IMR-90 (cell line): ENCODE data around the gene STAB1. TPM values are rescaled to one million over a fixed set of nuclear protein-coding genes. Genes with fewer than 3 reads are reported as not detected.
A peak's percentile ranks its signal among the peaks of the same experiment; 100 is the strongest.

Experiments used
- ATAC-seq: fragments of 200-7000 bp; cut with Tn5 transposase; 2 replicates; pipeline ENCODE4 v1.9.1; 2020; ENCODE audit warnings: low read depth, mild to moderate bottlenecking, moderate library complexity
- BruUV-seq: library from RNA; stranded (reverse); fragments of 400-500 nt; replicated peaks from 2 replicates; lab custom pipeline; 2021; lab: Mats Ljungman, UMichigan
- CTCF ChIA-PET: fragments of 300-600 bp; formaldehyde crosslinking; extraction: SDS; loops from one replicate; lab custom pipeline; 2021; ENCODE audit warnings: antibody characterized with exemption; lab: Yijun Ruan, JAX
- POLR2A ChIA-PET: fragments of 300-600 bp; sonication (Branson Sonifier 250); formaldehyde crosslinking; loops from one replicate; lab custom pipeline; 2022; ENCODE audit warnings: antibody characterized with exemption; ENCODE audit not compliant: unreplicated experiment; lab: Charles Lee
- DNase-seq: peaks from one replicate; pipeline ENCODE4 v3.0.0; 2013
- H2AFZ ChIP-seq: replicated peaks from 2 replicates; pipeline ENCODE3; 2013; ENCODE audit warnings: low read length, mild to moderate bottlenecking; ENCODE audit not compliant: poor library complexity
- H2AK5ac ChIP-seq: 2 replicates; pipeline ENCODE4 v1.6.1; 2013; ENCODE audit warnings: low read depth, low read length, inconsistent platforms
- H2AK9ac ChIP-seq: replicated peaks from 2 replicates; pipeline ENCODE3; 2013; ENCODE audit warnings: mild to moderate bottlenecking, low read depth, low read length, moderate library complexity; ENCODE audit not compliant: poor library complexity
- H2BK120ac ChIP-seq: 2 replicates; pipeline ENCODE4 v1.6.1; 2013; ENCODE audit warnings: low read depth, low read length, inconsistent platforms
- H2BK15ac ChIP-seq: 3 replicates; pipeline ENCODE4 v1.6.1; 2013; ENCODE audit warnings: low read depth, low read length, inconsistent platforms
- H2BK20ac ChIP-seq: 2 replicates; pipeline ENCODE4 v1.6.1; 2013; ENCODE audit warnings: low read depth, mild to moderate bottlenecking, inconsistent platforms, low read length, moderate library complexity
- H2BK5ac ChIP-seq: 2 replicates; pipeline ENCODE4 v1.6.1; 2013; ENCODE audit warnings: mild to moderate bottlenecking, low read depth, low read length, inconsistent platforms; ENCODE audit not compliant: poor library complexity, severe bottlenecking
- H3K14ac ChIP-seq: replicated peaks from 2 replicates; pipeline ENCODE4 v1.6.1; 2013; ENCODE audit warnings: low read depth, low read length, inconsistent platforms
- H3K18ac ChIP-seq: 2 replicates; pipeline ENCODE4 v1.6.1; 2013; ENCODE audit warnings: low read depth, low read length, control low read depth
- H3K23ac ChIP-seq: 2 replicates; pipeline ENCODE4 v1.6.1; 2013; ENCODE audit warnings: low read depth, low read length, inconsistent platforms
- H3K27ac ChIP-seq: 2 replicates; pipeline ENCODE4 v1.5.1; 2013; ENCODE audit warnings: mild to moderate bottlenecking, control low read depth, low read length; ENCODE audit not compliant: insufficient read depth
- H3K27me3 ChIP-seq: 2 replicates; pipeline ENCODE4 v1.6.1; 2013; ENCODE audit warnings: low read length; ENCODE audit not compliant: control insufficient read depth, insufficient read depth
- H3K36me3 ChIP-seq: 2 replicates; pipeline ENCODE4 v1.6.1; 2013; ENCODE audit warnings: low read length, mixed read lengths; ENCODE audit not compliant: control insufficient read depth, insufficient read depth
- H3K4ac ChIP-seq: 2 replicates; pipeline ENCODE4 v1.6.1; 2013; ENCODE audit warnings: low read depth, low read length, inconsistent platforms
- H3K4me1 ChIP-seq: 2 replicates; pipeline ENCODE4 v1.6.1; 2013; ENCODE audit warnings: low read length, mixed read lengths; ENCODE audit not compliant: control insufficient read depth, insufficient read depth
- H3K4me2 ChIP-seq: 2 replicates; pipeline ENCODE4 v1.6.1; 2013; ENCODE audit warnings: low read depth, mild to moderate bottlenecking, control low read depth, low read length, moderate library complexity
- H3K4me3 ChIP-seq: 2 replicates; pipeline ENCODE4 v1.5.1; 2013; ENCODE audit warnings: low read depth, mild to moderate bottlenecking, control low read depth, low read length, moderate library complexity; ENCODE audit not compliant: insufficient read depth
- H3K56ac ChIP-seq: 2 replicates; pipeline ENCODE4 v1.6.1; 2013; ENCODE audit warnings: low read length, inconsistent platforms; ENCODE audit not compliant: insufficient read depth; ENCODE audit errors: extremely low read depth
- H3K79me1 ChIP-seq, 2 experiments: 2 replicates each; pipeline ENCODE4 v1.6.1; 2013; ENCODE audit warnings: low read length in 2 of 2, inconsistent platforms in 1 of 2, low read depth in 1 of 2
- H3K9ac ChIP-seq: 2 replicates; pipeline ENCODE4 v1.6.1; 2013; ENCODE audit warnings: low read depth, low read length, control low read depth
- H3K9me1 ChIP-seq: 2 replicates; pipeline ENCODE4 v1.6.1; 2013; ENCODE audit warnings: low read length, inconsistent platforms; ENCODE audit not compliant: insufficient read depth
- H3K9me3 ChIP-seq: 2 replicates; pipeline ENCODE4 v1.6.1; 2013; ENCODE audit warnings: low read length; ENCODE audit not compliant: control insufficient read depth, insufficient read depth
- H4K20me1 ChIP-seq: 2 replicates; pipeline ENCODE4 v1.6.1; 2013; ENCODE audit warnings: low read length, inconsistent platforms; ENCODE audit not compliant: insufficient read depth
- H4K5ac ChIP-seq: 2 replicates; pipeline ENCODE4 v1.6.1; 2013; ENCODE audit warnings: mild to moderate bottlenecking, low read depth, low read length, control low read depth
- H4K8ac ChIP-seq, 2 experiments: 2 replicates each; pipeline ENCODE4 v1.6.1; 2013; ENCODE audit warnings: low read depth in 2 of 2, low read length in 2 of 2, control low read depth in 1 of 2, inconsistent platforms in 1 of 2
- H4K91ac ChIP-seq: 2 replicates; pipeline ENCODE4 v1.6.1; 2013; ENCODE audit warnings: low read depth, low read length, inconsistent platforms; ENCODE audit not compliant: insufficient read depth
- MAFK ChIP-seq: IDR thresholded peaks from 2 replicates; pipeline ENCODE4 v1.6.1; 2012; ENCODE audit warnings: low read depth, low read length, improper control_type of control experiment
- POLR2A ChIP-seq: IDR thresholded peaks from 2 replicates; pipeline ENCODE4 v1.6.1; 2012; ENCODE audit warnings: mild to moderate bottlenecking, low read depth, low read length
- RCOR1 ChIP-seq: IDR thresholded peaks from 2 replicates; pipeline ENCODE4 v1.6.1; 2012; ENCODE audit warnings: mild to moderate bottlenecking, low read length, improper control_type of control experiment; ENCODE audit not compliant: insufficient replicate concordance
- WGBS, 2 experiments: methylation state at CpG; one replicate each; pipeline versions ENCODE4 v1.1.5 to v1.1.7; 2013; ENCODE audit warnings: missing lambda C conversion rate in 2 of 2; ENCODE audit not compliant: insufficient read length in 1 of 2; ENCODE audit errors: extremely low coverage in 2 of 2; 5-methylcytosine and 5-hydroxymethylcytosine counted together
- dilution Hi-C: fragments of 300-500 bp; cut with HindIII; formaldehyde crosslinking; loops from one replicate; pipeline ENCODE4 v1.14.3; 2018; ENCODE audit warnings: low sequenced_read_pairs; ENCODE audit not compliant: unreplicated experiment
- in situ Hi-C: fragments of 300-500 bp; cut with MboI; formaldehyde crosslinking; loops from 3 replicates; pipeline ENCODE4 v1.14.3; 2019; ENCODE audit warnings: low sequenced_read_pairs, inconsistent platforms, mixed read lengths
- intact Hi-C: fragments of 100-400 bp; cut with micrococcal nuclease; formaldehyde crosslinking; loops from 2 replicates; pipeline ENCODE4 v1.10.0; 2022
- polyA plus RNA-seq, 3 experiments: library from polyadenylated mRNA; depleted of rRNA; stranded (reverse); fragments of >200 nt; gene quantifications; 2 replicates each; pipeline ENCODE4 v1.2.3, GENCODE V29; 2012; ENCODE audit warnings: low replicate concordance in 1 of 3
- total RNA-seq: library from RNA; depleted of rRNA; stranded (reverse); fragments of >200 nt; gene quantifications from 2 replicates; pipeline ENCODE4 v1.2.3, GENCODE V29; 2012

STAB1 gene
- total and polyA plus RNA-seq, 2 of the 4 experiments (the other 2 are of a cell fraction) = not detected

- H3K9me3 ChIP-seq = no peaks in the 10 kb centered on the region
- no CpG with 5 or more reads among the region's 4 CpGs for WGBS, 2 experiments
Measured at GRCh38 chr3:52446042-52446441, 49.1 kb upstream of the STAB1 start.

More at GRCh38 chr3:52446042-52446441, 49.1 kb upstream of the STAB1 start:
- H3K56ac ChIP-seq = no peak overlapping the region
- no peak overlapping the region for H2BK5ac ChIP-seq
- CTCF ChIA-PET = interaction anchor here (1.2 to 3.2 kb wide), 5 partner anchors 13 to 33 kb away, joined by 4 to 13 read pairs (median 11); no protein-coding TSS in a partner anchor
- BruUV-seq = no TSS peak
- ATAC-seq (no peak), DNase-seq (no peak)
- no peak for TF ChIP-seq POLR2A
- no peak for TF ChIP-seq MAFK
- TF ChIP-seq RCOR1 = no peak
- no peak overlapping the region for H2BK15ac ChIP-seq
- no peak overlapping the region for H2AK5ac ChIP-seq
- no peak overlapping the region for H3K4me3 ChIP-seq
- POLR2A ChIA-PET = no interaction called here
- H4K20me1 ChIP-seq = no peaks in the 10 kb centered on the region; the same call in none of the 2 replicates
- H4K8ac ChIP-seq = no peak overlapping the region
- H3K27ac ChIP-seq = no peak overlapping the region
- H4K91ac ChIP-seq = no peak overlapping the region
- no peak overlapping the region for H2BK20ac ChIP-seq
- no peak overlapping the region for H3K4ac ChIP-seq
- H2AK9ac ChIP-seq = peak overlapping the region; percentile 76
- H4K5ac ChIP-seq = no peak overlapping the region
- no peak overlapping the region for H3K4me2 ChIP-seq
- no peak overlapping the region for H3K18ac ChIP-seq
- no peaks in the 10 kb centered on the region for H3K36me3 ChIP-seq
- H3K9ac ChIP-seq = no peak overlapping the region
- H2BK120ac ChIP-seq = no peak overlapping the region
- dilution Hi-C loops = no loop called here
- H3K14ac ChIP-seq = no peak overlapping the region
- H3K27me3 ChIP-seq = no peaks in the 10 kb centered on the region
- no peaks in the 10 kb centered on the region for H3K9me1 ChIP-seq
- intact Hi-C loops = loop anchor here (5.0 kb wide), 1 partner anchor 224 kb away; no protein-coding TSS in a partner anchor
- H3K4me1 ChIP-seq = no peaks in the 10 kb centered on the region; the same call in 1 of the 2 replicates
- no peak overlapping the region for H2AFZ ChIP-seq
- in situ Hi-C loops = no loop called here
- H3K79me1 ChIP-seq = no peaks in the 10 kb centered on the region
- no peak overlapping the region for H3K23ac ChIP-seq
